ENCODE data around the gene MSX2. TPM values are rescaled to one million over a fixed set of nuclear protein-coding genes. Genes with fewer than 3 reads are reported as not detected.
"Not testable (repeated sequence)": the region's sequence is repeated elsewhere in the genome, so short reads cannot be mapped to it uniquely, and the experiment has no call there.

The MSX2 gene
- total RNA-seq, 2 experiments from 2014 or later, result not detected

GRCh38 chr5:174755106-174755505 is 30.7 kb downstream of the MSX2 start:
- CTCF ChIA-PET (ENCODE audit: unreplicated experiment), result no interaction called here

DNA sequence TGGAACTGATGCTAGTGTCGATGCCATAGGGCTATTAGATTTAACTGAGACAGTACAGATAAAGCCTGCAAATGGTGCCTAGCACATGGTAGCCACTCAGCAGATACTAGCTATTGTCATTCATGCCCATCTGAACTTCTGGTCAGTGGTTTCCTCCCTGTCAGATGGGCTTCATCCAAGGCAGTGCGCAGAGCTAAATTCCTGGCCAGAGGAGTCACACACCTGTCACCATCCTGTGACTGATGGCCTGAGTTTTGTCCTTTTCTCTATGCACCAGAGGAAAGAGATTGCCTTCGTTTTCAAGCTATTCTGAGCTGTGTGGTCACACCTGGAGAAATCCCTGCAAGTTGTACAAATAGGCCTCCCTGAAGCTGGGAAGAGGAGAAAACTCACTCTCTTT is 34.7 kb downstream of the MSX2 start:
- no peaks in the 10 kb centered on the region for H3K4me1 ChIP-seq (ENCODE audit: insufficient read depth, low read length, poor library complexity, severe bottlenecking)
- no peak overlapping the region for H3K27ac ChIP-seq (ENCODE audit: low read depth, low read length, poor library complexity, severe bottlenecking)
- H3K9me2 ChIP-seq (ENCODE audit: insufficient read depth, low read length), result no peaks in the 10 kb centered on the region
- BruUV-seq (replicated peaks), result no TSS peak
- no peaks in the 10 kb centered on the region for H3K79me2 ChIP-seq (ENCODE audit: insufficient read depth, low read depth, low read length)
- H2AFZ ChIP-seq (ENCODE audit: low read length), result no peak overlapping the region
- no peak overlapping the region for H3K4me2 ChIP-seq (ENCODE audit: low read length)
- TF ChIP-seq EZH2phosphoT487 (IDR thresholded peaks at IDR 0.05; ENCODE audit: borderline replicate concordance, low read depth, low read length), result no peak
- TF ChIP-seq CTCF (conservative IDR thresholded peaks at IDR 0.05; ENCODE audit: low read length), result no peak
- DNase-seq (ENCODE audit: low spot score), result no peak
- no peak overlapping the region for H3K4me3 ChIP-seq (ENCODE audit: low read depth, low read length, poor library complexity, severe bottlenecking)
- CTCF ChIA-PET (ENCODE audit: unreplicated experiment), result no interaction called here
- POLR2A ChIA-PET, result interaction anchor here (0.5 kb wide), 1 partner anchor 8 kb away, joined by 3 read pairs; no protein-coding TSS in a partner anchor
- H3K9me3 ChIP-seq (ENCODE audit: low read length), result no peaks in the 10 kb centered on the region
- H3K36me3 ChIP-seq (ENCODE audit: insufficient read depth, low read length), result no peaks in the 10 kb centered on the region
- H4K20me1 ChIP-seq (ENCODE audit: insufficient read depth, low read length), result no peaks in the 10 kb centered on the region
- intact Hi-C loops (cut with micrococcal nuclease; ENCODE audit: unreplicated experiment), result no loop called here

More at GRCh38 chr5:174755106-174755505, 30.7 kb downstream of the MSX2 start:
- Histone ChIP-seq H2AFZ (ENCODE audit: low read length) (no peak overlapping the region), H3K9me3 (ENCODE audit: low read length) (no peaks in the 10 kb centered on the region), H4K20me1 (ENCODE audit: insufficient read depth, low read length) (no peaks in the 10 kb centered on the region), H3K27ac (ENCODE audit: low read depth, low read length, poor library complexity, severe bottlenecking) (no peak overlapping the region), H3K4me2 (ENCODE audit: low read length) (no peak overlapping the region), H3K4me3 (ENCODE audit: low read depth, low read length, poor library complexity, severe bottlenecking) (no peak overlapping the region), H3K4me1 (ENCODE audit: insufficient read depth, low read length, poor library complexity, severe bottlenecking) (no peaks in the 10 kb centered on the region), H3K79me2 (ENCODE audit: insufficient read depth, low read depth, low read length) (no peaks in the 10 kb centered on the region), H3K36me3 (ENCODE audit: insufficient read depth, low read length) (no peaks in the 10 kb centered on the region), H3K9me2 (ENCODE audit: insufficient read depth, low read length) (no peaks in the 10 kb centered on the region)
- intact Hi-C loops (cut with micrococcal nuclease; ENCODE audit: unreplicated experiment), result no loop called here
- no TSS peak for BruUV-seq (replicated peaks)
- no peak for TF ChIP-seq EZH2phosphoT487 (IDR thresholded peaks at IDR 0.05; ENCODE audit: borderline replicate concordance, low read depth, low read length)
- no peak for TF ChIP-seq CTCF (conservative IDR thresholded peaks at IDR 0.05; ENCODE audit: low read length)
- POLR2A ChIA-PET, result no interaction called here
- no peak for DNase-seq (ENCODE audit: low spot score)

DNA sequence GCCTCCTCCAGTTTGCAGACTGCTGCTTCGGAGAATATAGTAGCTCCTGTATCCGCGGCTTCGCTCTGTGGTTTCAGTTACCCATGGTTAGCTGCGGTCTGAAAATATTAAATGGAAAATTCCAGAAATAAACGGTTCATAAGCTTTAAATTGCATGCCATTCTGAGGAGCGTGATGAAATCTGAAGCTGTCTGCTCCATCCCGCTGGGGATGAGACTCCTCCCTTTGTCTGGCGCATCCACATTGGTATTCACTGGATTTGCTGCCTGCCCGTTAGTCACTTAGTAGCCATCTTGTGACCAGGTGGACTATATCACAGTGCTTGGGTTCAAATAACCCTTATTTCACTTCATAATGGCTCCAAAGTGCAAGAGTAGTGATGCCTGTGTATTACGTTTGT is 36.3 kb downstream of the MSX2 start:
- Histone ChIP-seq H3K9me3 (ENCODE audit: low read length) (no peaks in the 10 kb centered on the region), H3K4me3 (ENCODE audit: low read depth, low read length, poor library complexity, severe bottlenecking) (no peak overlapping the region), H3K9me2 (ENCODE audit: insufficient read depth, low read length) (no peaks in the 10 kb centered on the region), H3K79me2 (ENCODE audit: insufficient read depth, low read depth, low read length) (no peaks in the 10 kb centered on the region), H3K27ac (ENCODE audit: low read depth, low read length, poor library complexity, severe bottlenecking) (no peak overlapping the region), H3K4me1 (ENCODE audit: insufficient read depth, low read length, poor library complexity, severe bottlenecking) (no peaks in the 10 kb centered on the region), H4K20me1 (ENCODE audit: insufficient read depth, low read length) (no peaks in the 10 kb centered on the region), H2AFZ (ENCODE audit: low read length) (no peak overlapping the region), H3K36me3 (ENCODE audit: insufficient read depth, low read length) (no peaks in the 10 kb centered on the region), H3K4me2 (ENCODE audit: low read length) (no peak overlapping the region)
- DNase-seq (ENCODE audit: low spot score), result no peak
- CTCF ChIA-PET (ENCODE audit: unreplicated experiment), result no interaction called here
- intact Hi-C loops (cut with micrococcal nuclease; ENCODE audit: unreplicated experiment), result no loop called here
- no TSS peak for BruUV-seq (replicated peaks)
- no peak for TF ChIP-seq EZH2phosphoT487 (IDR thresholded peaks at IDR 0.05; ENCODE audit: borderline replicate concordance, low read depth, low read length)
- TF ChIP-seq CTCF (conservative IDR thresholded peaks at IDR 0.05; ENCODE audit: low read length), result no peak
- POLR2A ChIA-PET, result no interaction called here

DNA sequence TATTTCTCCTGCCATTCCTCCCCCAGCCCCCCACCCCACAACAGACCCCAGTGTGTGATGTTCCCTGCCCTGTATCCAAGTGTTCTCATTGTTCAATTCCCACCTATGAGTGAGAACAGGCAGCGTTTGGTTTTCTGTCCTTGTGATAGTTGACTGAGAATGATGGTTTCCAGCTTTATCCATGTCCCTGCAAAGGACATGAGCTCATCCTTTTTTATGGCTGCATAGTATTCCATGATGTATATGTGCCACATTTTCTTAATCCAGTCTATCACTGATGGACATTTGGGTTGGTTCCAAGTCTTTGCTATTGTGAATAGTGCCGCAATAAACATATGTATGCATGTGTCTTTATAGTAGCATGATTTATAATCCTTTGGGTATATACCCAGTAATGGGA is 37.0 kb downstream of the MSX2 start:
- H4K20me1 ChIP-seq (ENCODE audit: insufficient read depth, low read length); CTCF ChIA-PET (ENCODE audit: unreplicated experiment); intact Hi-C loops (cut with micrococcal nuclease; ENCODE audit: unreplicated experiment); POLR2A ChIA-PET; DNase-seq (ENCODE audit: low spot score); H3K36me3 ChIP-seq (ENCODE audit: insufficient read depth, low read length); H3K79me2 ChIP-seq (ENCODE audit: insufficient read depth, low read depth, low read length); H2AFZ ChIP-seq (ENCODE audit: low read length); H3K4me3 ChIP-seq (ENCODE audit: low read depth, low read length, poor library complexity, severe bottlenecking); H3K9me3 ChIP-seq (ENCODE audit: low read length); H3K9me2 ChIP-seq (ENCODE audit: insufficient read depth, low read length); H3K27ac ChIP-seq (ENCODE audit: low read depth, low read length, poor library complexity, severe bottlenecking); H3K4me1 ChIP-seq (ENCODE audit: insufficient read depth, low read length, poor library complexity, severe bottlenecking); H3K4me2 ChIP-seq (ENCODE audit: low read length); BruUV-seq (replicated peaks): not testable (repeated sequence)

Data from OCI-LY7 (cell line).